ENCODE measurements around the gene NFE2L3.
A peak's percentile ranks its signal among the peaks of the same experiment; 100 is the strongest.
"Not testable (repeated sequence)": the region's sequence is repeated elsewhere in the genome, so short reads cannot be mapped to it uniquely, and the experiment has no call there.

The NFE2L3 gene

GRCh38 chr7:26144184-26145080, 7.6 kb upstream of the NFE2L3 start:
- H3K4me3 ChIP-seq (ENCODE audit: low read length) = no peak overlapping the region
- DNase-seq (ENCODE audit: low read depth, low spot score) = no peak

GRCh38 chr7:26145238-26145637, 6.8 kb upstream of the NFE2L3 start:
- DNase-seq (ENCODE audit: low read depth, low spot score) = no peak
- no peak overlapping the region for H3K4me3 ChIP-seq (ENCODE audit: low read length)

GRCh38 chr7:26147030-26147429, 5.0 kb upstream of the NFE2L3 start:
- H3K4me3 ChIP-seq (ENCODE audit: low read length) = no peak overlapping the region
- no peak for DNase-seq (ENCODE audit: low read depth, low spot score)

- not testable (repeated sequence) for DNase-seq (ENCODE audit: low read depth, low spot score); H3K4me3 ChIP-seq (ENCODE audit: low read length)
These were observed 4.2 kb upstream of the NFE2L3 start for GRCh38 chr7:26147646-26148306.

- not testable (repeated sequence) for DNase-seq (ENCODE audit: low read depth, low spot score); H3K4me3 ChIP-seq (ENCODE audit: low read length)
These were observed 3.7 kb upstream of the NFE2L3 start for GRCh38 chr7:26148307-26148700.

GRCh38 chr7:26149391-26149977, 2.5 kb upstream of the NFE2L3 start:
- no peak for DNase-seq (ENCODE audit: low read depth, low spot score)
- H3K4me3 ChIP-seq (ENCODE audit: low read length) = no peak overlapping the region

GRCh38 chr7:26151096-26151495, 902 bp upstream of the NFE2L3 start:
- peak overlapping the region; percentile 87 for H3K4me3 ChIP-seq (ENCODE audit: low read length)
- peak; percentile 65 for DNase-seq (ENCODE audit: low read depth, low spot score)

GRCh38 chr7:26151650-26151952, 397 bp upstream of the NFE2L3 start:
- H3K4me3 ChIP-seq (ENCODE audit: low read length) = peak overlapping the region; percentile 87
- DNase-seq (ENCODE audit: low read depth, low spot score) = no peak

- DNase-seq (ENCODE audit: low read depth, low spot score) = not testable (repeated sequence)
- H3K4me3 ChIP-seq (ENCODE audit: low read length) = peak overlapping the region; percentile 87
These were observed 813 bp downstream of the NFE2L3 start for GRCh38 chr7:26152782-26153240.

GRCh38 chr7:26153241-26153822, 1.3 kb downstream of the NFE2L3 start:
- no peak for DNase-seq (ENCODE audit: low read depth, low spot score)
- peak overlapping the region; percentile 13 for H3K4me3 ChIP-seq (ENCODE audit: low read length)

GRCh38 chr7:26153823-26154783, 2.1 kb downstream of the NFE2L3 start:
- no peak overlapping the region for H3K4me3 ChIP-seq (ENCODE audit: low read length)
- DNase-seq (ENCODE audit: low read depth, low spot score) = no peak

GRCh38 chr7:26155531-26156375, 3.8 kb downstream of the NFE2L3 start:
- no peak overlapping the region; the same call in 1 of the 2 replicates for H3K4me3 ChIP-seq (ENCODE audit: low read length)
- no peak for DNase-seq (ENCODE audit: low read depth, low spot score)

- DNase-seq (ENCODE audit: low read depth, low spot score) = peak; percentile 76
- H3K4me3 ChIP-seq (ENCODE audit: low read length) = no peak overlapping the region
These were observed 4.7 kb downstream of the NFE2L3 start for GRCh38 chr7:26156451-26157420.

- DNase-seq (ENCODE audit: low read depth, low spot score) = no peak
- H3K4me3 ChIP-seq (ENCODE audit: low read length) = no peak overlapping the region
These were observed 5.6 kb downstream of the NFE2L3 start for GRCh38 chr7:26157520-26158105.

- H3K4me3 ChIP-seq (ENCODE audit: low read length) = no peak overlapping the region
- no peak for DNase-seq (ENCODE audit: low read depth, low spot score)
These were observed 7.2 kb downstream of the NFE2L3 start for GRCh38 chr7:26159243-26159642.

GRCh38 chr7:26160896-26161295, 8.9 kb downstream of the NFE2L3 start:
- no peak for DNase-seq (ENCODE audit: low read depth, low spot score)
- H3K4me3 ChIP-seq (ENCODE audit: low read length) = no peak overlapping the region
